ENCODE results near the gene TLE2.

DNA sequence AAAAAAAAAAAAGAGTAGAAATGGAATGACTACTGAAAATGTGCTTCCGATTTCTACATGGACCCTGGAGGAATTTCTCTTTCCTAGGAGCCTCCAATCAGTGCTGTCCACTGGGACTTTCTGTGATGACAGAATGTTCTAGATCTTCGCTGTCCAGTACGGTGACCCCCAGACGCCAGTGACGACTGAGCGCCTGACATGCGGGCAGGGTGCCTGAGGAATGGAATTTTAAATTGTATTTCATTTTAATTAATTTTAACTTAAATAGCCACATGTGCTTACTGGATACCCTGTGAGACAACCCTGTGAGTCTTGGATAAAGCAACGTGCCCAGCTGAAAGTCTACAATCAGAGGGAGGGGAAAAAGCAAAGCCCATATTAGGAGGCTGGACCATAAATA lies 55.9 kb downstream of the TLE2 start:
- TF ChIP-seq, protein P1, sequence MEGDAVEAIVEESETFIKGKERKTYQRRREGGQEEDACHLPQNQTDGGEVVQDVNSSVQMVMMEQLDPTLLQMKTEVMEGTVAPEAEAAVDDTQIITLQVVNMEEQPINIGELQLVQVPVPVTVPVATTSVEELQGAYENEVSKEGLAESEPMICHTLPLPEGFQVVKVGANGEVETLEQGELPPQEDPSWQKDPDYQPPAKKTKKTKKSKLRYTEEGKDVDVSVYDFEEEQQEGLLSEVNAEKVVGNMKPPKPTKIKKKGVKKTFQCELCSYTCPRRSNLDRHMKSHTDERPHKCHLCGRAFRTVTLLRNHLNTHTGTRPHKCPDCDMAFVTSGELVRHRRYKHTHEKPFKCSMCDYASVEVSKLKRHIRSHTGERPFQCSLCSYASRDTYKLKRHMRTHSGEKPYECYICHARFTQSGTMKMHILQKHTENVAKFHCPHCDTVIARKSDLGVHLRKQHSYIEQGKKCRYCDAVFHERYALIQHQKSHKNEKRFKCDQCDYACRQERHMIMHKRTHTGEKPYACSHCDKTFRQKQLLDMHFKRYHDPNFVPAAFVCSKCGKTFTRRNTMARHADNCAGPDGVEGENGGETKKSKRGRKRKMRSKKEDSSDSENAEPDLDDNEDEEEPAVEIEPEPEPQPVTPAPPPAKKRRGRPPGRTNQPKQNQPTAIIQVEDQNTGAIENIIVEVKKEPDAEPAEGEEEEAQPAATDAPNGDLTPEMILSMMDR (IDR thresholded peaks at IDR 0.05 in 8 of 11, conservative IDR thresholded peaks at IDR 0.05 in 3 of 11) = no peak
- no peak for TF ChIP-seq POLR2A (IDR thresholded peaks at IDR 0.05)

All from spleen (tissue), 7 donors.